Keratinocyte (primary cell): ENCODE data around the gene PRPF39.

Experiments used
- CTCF ChIP-seq, 3 experiments: IDR thresholded peaks in 1 of 3; conservative IDR thresholded peaks in 1 of 3; optimal IDR thresholded peaks in 1 of 3; 2 replicates in 2 of 3; 3 replicates in 1 of 3; pipeline versions ENCODE3 to v1.5.1; 2011; ENCODE audit warnings: low read length in 3 of 3, mild to moderate bottlenecking in 3 of 3, moderate library complexity in 2 of 3, control low read depth in 1 of 3, inconsistent platforms in 1 of 3; ENCODE audit not compliant: insufficient read depth in 2 of 3; ENCODE audit errors: extremely low read depth in 1 of 3
- EZH2 ChIP-seq: IDR thresholded peaks from one replicate; pipeline ENCODE4 v1.6.1; 2012; ENCODE audit warnings: inconsistent platforms, mild to moderate bottlenecking, low read length, moderate library complexity

GRCh38 chr14:45089813-45090212 is 5.9 kb downstream of the PRPF39 start:
- TF ChIP-seq EZH2 = no peak
- TF ChIP-seq CTCF (optimal IDR thresholded peaks at IDR 0.05 in 1 of 3, IDR thresholded peaks at IDR 0.05 in 1 of 3, conservative IDR thresholded peaks at IDR 0.05 in 1 of 3; ENCODE audit: extremely low read depth in 1 of 3, insufficient read depth in 2 of 3, low read length in 3 of 3) = no peak
